GM18505 (cell line): ENCODE results near the gene HOXD8.

Experiments used
- ATAC-seq: cut with Tn5 transposase; IDR thresholded peaks from one replicate; pipeline ENCODE4 v1.9.1; 2021; ENCODE audit not compliant: unreplicated experiment
- POLR2A ChIP-seq: IDR thresholded peaks from 4 replicates; pipeline ENCODE4 v1.6.1; 2011; ENCODE audit warnings: borderline replicate concordance; ENCODE audit not compliant: insufficient read depth, insufficient read length; ENCODE audit errors: extremely low read depth

Gene HOXD8

GRCh38 chr2:176128172-176128981, 1.1 kb upstream of the HOXD8 start:
- no peak for TF ChIP-seq POLR2A
- ATAC-seq: no peak

- ATAC-seq: no peak
- TF ChIP-seq POLR2A: no peak
These were observed 275 bp downstream of the HOXD8 start for GRCh38 chr2:176129813-176130146.

GRCh38 chr2:176130147-176130956, 847 bp downstream of the HOXD8 start:
- ATAC-seq: no peak
- no peak for TF ChIP-seq POLR2A

DNA sequence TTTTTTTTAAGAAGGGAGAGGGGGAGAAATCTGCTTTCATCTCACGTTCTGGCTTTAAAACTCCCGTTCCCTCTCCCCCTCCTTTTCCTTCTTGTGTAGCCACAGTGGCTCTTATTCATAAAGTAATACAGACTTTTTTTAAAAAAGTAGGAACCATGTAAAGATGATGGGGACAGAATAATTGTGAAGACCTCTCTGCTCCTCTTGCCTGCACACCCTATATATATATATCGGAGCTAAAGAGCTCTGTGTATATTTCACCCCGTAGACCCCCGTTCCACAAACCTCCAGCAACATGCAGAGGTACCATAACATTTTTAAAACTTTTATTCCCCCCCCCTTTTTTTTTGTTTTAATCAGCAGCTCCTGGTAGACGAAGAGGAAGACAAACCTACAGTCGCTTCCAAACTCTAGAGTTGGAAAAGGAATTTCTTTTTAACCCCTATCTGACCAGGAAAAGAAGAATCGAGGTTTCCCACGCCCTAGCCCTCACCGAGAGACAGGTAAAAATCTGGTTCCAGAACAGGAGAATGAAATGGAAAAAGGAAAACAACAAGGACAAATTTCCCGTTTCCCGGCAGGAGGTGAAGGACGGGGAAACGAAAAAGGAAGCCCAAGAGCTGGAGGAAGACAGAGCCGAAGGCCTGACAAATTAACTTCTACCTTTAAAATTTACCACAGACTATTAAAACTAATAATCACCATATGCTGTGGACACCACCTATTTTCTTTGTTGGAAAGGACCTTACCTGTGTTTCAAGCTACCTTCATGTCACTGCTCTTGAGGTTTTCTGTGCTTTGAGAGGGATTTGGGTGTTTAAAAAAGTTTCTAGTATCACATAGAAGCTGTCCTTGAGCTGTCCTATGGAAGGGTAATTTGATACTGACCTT, 1.7 kb downstream of the HOXD8 start:
- TF ChIP-seq POLR2A: no peak
- no peak for ATAC-seq

- no peak for TF ChIP-seq POLR2A
- no peak for ATAC-seq
These were observed 2.3 kb downstream of the HOXD8 start for GRCh38 chr2:176131848-176132158.

- TF ChIP-seq POLR2A: no peak
- ATAC-seq: no peak
These were observed 3.0 kb downstream of the HOXD8 start for GRCh38 chr2:176132205-176133171.

DNA sequence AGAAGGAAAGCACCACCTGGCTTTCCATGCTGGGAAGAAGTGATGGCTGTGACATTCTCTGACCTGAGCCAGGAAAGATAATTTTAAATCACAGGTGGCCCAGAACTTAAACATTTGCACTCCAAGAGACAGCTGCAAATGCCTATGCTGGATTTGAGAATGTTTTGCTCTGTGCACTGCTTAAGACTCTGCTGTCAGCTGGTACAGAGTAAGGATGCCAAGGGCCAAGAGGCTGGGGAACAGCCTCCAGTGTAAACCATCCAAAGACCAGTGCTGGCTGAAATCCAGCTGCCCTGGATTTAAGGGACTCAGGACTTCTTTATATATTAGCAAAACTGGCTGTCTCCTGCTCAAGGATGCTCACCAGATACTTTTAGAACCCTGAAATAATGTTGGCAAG, 3.9 kb downstream of the HOXD8 start:
- TF ChIP-seq POLR2A: no peak
- ATAC-seq: no peak

- no peak for TF ChIP-seq POLR2A
- no peak for ATAC-seq
These were observed 4.5 kb downstream of the HOXD8 start for GRCh38 chr2:176134035-176134434.

GRCh38 chr2:176135035-176135440, 5.5 kb downstream of the HOXD8 start:
- ATAC-seq: no peak
- TF ChIP-seq POLR2A: no peak

DNA sequence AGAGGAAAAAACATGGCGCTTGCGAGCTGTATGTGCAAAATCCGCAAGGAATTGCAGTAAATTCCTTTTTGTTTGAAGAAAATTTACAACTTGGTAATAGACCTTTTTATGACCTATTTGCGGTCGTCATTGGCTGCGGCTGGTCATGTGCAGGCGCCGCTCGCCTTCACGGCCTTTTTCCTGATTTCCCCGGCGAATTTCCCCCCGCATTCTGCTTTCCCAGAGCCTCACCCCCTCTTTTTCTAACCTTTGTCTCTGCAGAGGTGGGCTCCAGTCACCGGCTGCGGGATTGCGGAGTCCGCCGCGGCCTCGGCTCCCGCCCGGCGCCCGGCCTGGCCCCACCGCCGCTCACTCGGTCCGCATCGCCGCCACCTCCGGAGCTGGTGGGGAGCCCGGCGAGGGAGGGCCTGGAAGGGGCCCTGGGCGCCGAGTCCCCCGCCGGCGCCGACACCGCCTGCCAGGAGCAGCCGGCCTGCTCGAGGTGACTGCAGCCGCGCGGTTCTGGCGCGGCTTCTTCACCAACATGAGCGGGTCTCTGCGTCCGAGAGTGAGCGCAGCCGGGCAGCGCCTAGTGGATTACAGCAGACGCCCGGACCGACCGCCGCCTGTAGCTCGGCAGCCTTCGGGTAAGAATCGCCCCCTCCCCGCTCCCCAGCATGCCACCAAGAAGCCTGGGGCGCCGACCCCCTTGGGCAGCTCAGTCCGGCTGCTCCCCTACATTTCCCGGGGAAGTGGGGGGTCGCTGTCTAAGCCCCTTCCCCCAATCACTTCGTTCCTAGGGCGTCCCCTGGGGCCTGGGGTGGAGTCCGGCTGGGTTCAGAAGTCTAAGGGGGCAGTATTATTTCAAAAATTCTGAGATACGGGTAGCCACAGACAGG, 7.1 kb downstream of the HOXD8 start:
- no peak for ATAC-seq
- TF ChIP-seq POLR2A: no peak

- no peak for ATAC-seq
These were observed 7.7 kb downstream of the HOXD8 start for GRCh38 chr2:176137252-176137580.

GRCh38 chr2:176137906-176138305, 8.4 kb downstream of the HOXD8 start:
- ATAC-seq: no peak
- no peak for TF ChIP-seq POLR2A

More at GRCh38 chr2:176137252-176137580, 7.7 kb downstream of the HOXD8 start:
- no peak for TF ChIP-seq POLR2A

DNA sequence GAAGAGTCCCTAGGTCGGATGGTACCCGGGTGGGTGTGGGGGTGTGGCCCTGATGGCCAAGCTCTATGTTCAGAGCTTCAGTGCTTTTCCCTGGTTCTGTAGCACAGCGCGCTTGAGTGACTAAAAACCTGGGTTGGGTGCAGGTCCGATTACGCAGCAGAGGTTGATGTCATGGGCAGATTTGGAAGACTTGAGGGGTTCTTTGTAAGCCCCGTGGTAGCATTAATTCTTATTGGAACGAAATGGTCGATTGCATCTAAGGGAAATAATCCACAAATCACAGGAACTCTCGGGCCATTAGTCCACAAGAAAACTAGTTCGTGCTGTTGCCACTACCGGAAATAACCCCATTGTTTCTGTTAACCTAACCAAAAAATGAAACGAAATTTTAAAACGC, 9.0 kb downstream of the HOXD8 start:
- no peak for TF ChIP-seq POLR2A
- ATAC-seq: no peak
